Limb (tissue), 2 donors: ENCODE data around the gene EIF1B.
A peak's percentile ranks its signal among the peaks of the same experiment; 100 is the strongest.
"Not testable (repeated sequence)": the region's sequence is repeated elsewhere in the genome, so short reads cannot be mapped to it uniquely, and the experiment has no call there.

Experiments used
- DNase-seq, 2 donors: peaks; one replicate each; pipeline ENCODE4 v3.0.0-alpha.2; 2016; ENCODE audit errors: extremely low spot score in 2 of 2

EIF1B gene

GRCh38 chr3:40309418-40309924 lies at the start of gene EIF1B:
EIF1B (plus strand) TSS chr3:40309707; CDS start chr3:40309942, 235 bp downstream.
- DNase-seq = peak; percentile 98 to 99

GRCh38 chr3:40262331-40262730 lies 47.2 kb upstream of the EIF1B start:
- DNase-seq = no peak

- no peak for DNase-seq
Measured at GRCh38 chr3:40264451-40264850, 45.1 kb upstream of the EIF1B start.

- no peak for DNase-seq
Measured at GRCh38 chr3:40265181-40265580, 44.3 kb upstream of the EIF1B start.

GRCh38 chr3:40267937-40268724 lies 41.4 kb upstream of the EIF1B start:
- DNase-seq = no peak

GRCh38 chr3:40268802-40269524 lies 40.5 kb upstream of the EIF1B start:
- DNase-seq = no peak

- no peak for DNase-seq
Measured at GRCh38 chr3:40278791-40279190, 30.7 kb upstream of the EIF1B start.

GRCh38 chr3:40281995-40282394 lies 27.5 kb upstream of the EIF1B start:
- no peak for DNase-seq

- DNase-seq = not testable (repeated sequence)
Measured at GRCh38 chr3:40283057-40283456, 26.4 kb upstream of the EIF1B start.

- DNase-seq = no peak
Measured at GRCh38 chr3:40287248-40287647, 22.3 kb upstream of the EIF1B start.

- DNase-seq = no peak
Measured at GRCh38 chr3:40290396-40290795, 19.1 kb upstream of the EIF1B start.

- no peak for DNase-seq
Measured at GRCh38 chr3:40291471-40291870, 18.0 kb upstream of the EIF1B start.

GRCh38 chr3:40292637-40293349 lies 16.7 kb upstream of the EIF1B start:
- DNase-seq = no peak

GRCh38 chr3:40294434-40294833 lies 15.1 kb upstream of the EIF1B start:
- DNase-seq = no peak

GRCh38 chr3:40298075-40298474 lies 11.4 kb upstream of the EIF1B start:
- no peak for DNase-seq

- DNase-seq = no peak
Measured at GRCh38 chr3:40299130-40299720, 10.3 kb upstream of the EIF1B start.

GRCh38 chr3:40299721-40300335 lies 9.7 kb upstream of the EIF1B start:
- DNase-seq = no peak

- DNase-seq = no peak
Measured at GRCh38 chr3:40302784-40303183, 6.7 kb upstream of the EIF1B start.

GRCh38 chr3:40304352-40304751 lies 5.2 kb upstream of the EIF1B start:
- no peak for DNase-seq

GRCh38 chr3:40306336-40306735 lies 3.2 kb upstream of the EIF1B start:
- DNase-seq = no peak

GRCh38 chr3:40307176-40307575 lies 2.3 kb upstream of the EIF1B start:
- DNase-seq = no peak
